Left lung (tissue), 10 donors: Measurements from ENCODE around the gene CEP78. TPM values are rescaled to one million over a fixed set of nuclear protein-coding genes. Genes with fewer than 3 reads are reported as not detected.

Experiments used
- ATAC-seq: fragments of 200-7000 bp; cut with Tn5 transposase; one replicate; pipeline ENCODE4 v1.9.1; 2020; ENCODE audit warnings: moderate library complexity
- DNase-seq, 4 donors: peaks; one replicate each; pipeline ENCODE4 v3.0.0-alpha.2; 2013 to 2020
- H3K27ac ChIP-seq, 2 donors: fragments of 200-600 bp; sonication (generic) in 1 of 2; one replicate each; pipeline versions ENCODE4 v1.5.0 to v1.8.0; 2020 to 2021
- H3K27me3 ChIP-seq, 2 donors: fragments of 200-600 bp; sonication (generic) in 1 of 2; one replicate each; pipeline versions ENCODE4 v1.5.0 to v1.8.0; 2020 to 2021
- H3K36me3 ChIP-seq, 2 donors: fragments of 200-600 bp; sonication (generic) in 1 of 2; one replicate each; pipeline versions ENCODE4 v1.5.0 to v1.8.0; 2020 to 2021
- H3K4me1 ChIP-seq, 2 donors: fragments of 200-600 bp; one replicate each; pipeline ENCODE4 v1.8.0; 2021
- H3K4me3 ChIP-seq, 2 donors: fragments of 200-600 bp; sonication (generic) in 1 of 2; one replicate each; pipeline versions ENCODE4 v1.5.0 to v1.8.0; 2020 to 2021; ENCODE audit warnings: mild to moderate bottlenecking in 1 of 2
- H3K9me3 ChIP-seq, 2 donors: fragments of 200-600 bp; sonication (generic) in 1 of 2; one replicate each; pipeline versions ENCODE4 v1.5.0 to v1.8.0; 2020 to 2021
- intact Hi-C, 2 donors: fragments of 100-400 bp; cut with DNase I; formaldehyde crosslinking; loops; one replicate each; pipeline versions ENCODE4 v1.11.2 to v1.14.2; 2022
- polyA plus RNA-seq, 6 donors: library from polyadenylated mRNA; unstranded; fragments of 120-200 nt; gene quantifications; one replicate each; pipeline ENCODE4 v1.2.1, GENCODE V29; 2013; ENCODE audit not compliant: insufficient read length in 6 of 6
- total RNA-seq, 2 donors: library from RNA; stranded (reverse); fragmentation: NEBNext Ultra II Directional; extraction: Animal tissue kit (Norgen Biotek cat#: 25700); gene quantifications; one replicate each; pipeline ENCODE4 v1.2.1, GENCODE V29; 2021
- TF ChIP-seq, protein P1 (sequence below), 2 donors: fragments of 200-600 bp; sonication (generic) in 1 of 2; IDR thresholded peaks; one replicate each; pipeline versions ENCODE4 v1.5.0 to v1.8.0; 2021; ENCODE audit warnings: antibody characterized with exemption in 2 of 2
- donor health status: DM: no; HTN: yes; CAD: no.
- donor health status: DM: no; HTN: no; CAD: no.

Gene CEP78
- total and polyA plus RNA-seq, 8 donors, result 14.0 to 43.9 (median 40.1) TPM

DNA sequence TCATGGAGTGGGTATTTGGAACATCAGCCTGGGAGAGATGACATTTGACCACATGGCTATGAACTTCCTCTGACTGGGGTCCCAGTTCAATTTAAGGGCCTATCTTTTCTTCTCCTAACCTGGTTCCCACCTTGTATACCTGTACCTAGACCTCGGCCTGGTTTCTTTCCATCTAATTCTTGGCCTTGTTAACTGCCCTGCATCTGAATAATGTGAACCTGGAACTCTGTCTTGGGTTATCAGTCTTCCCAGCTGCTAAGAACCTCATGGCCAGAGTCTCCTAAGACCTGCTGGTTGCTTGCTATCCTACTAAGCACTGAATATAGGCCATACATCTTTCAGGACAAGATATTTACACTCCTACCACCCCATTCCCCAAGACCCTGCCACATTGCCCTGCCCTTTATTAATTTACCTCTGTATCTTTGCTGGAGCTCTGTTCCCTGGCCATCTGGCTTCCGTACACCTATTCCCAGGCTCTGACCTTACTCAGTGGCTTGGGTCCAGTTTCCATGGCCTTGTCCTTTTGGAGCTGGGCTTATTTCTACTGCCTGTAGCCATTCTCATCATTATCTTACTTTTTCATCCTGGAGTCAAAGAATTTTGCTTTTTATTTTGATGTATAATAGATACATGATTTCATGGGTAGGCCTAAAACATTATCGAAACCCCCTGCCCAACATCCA is 67.6 kb downstream of the CEP78 start:
- no peak overlapping the region for H3K27ac ChIP-seq
- H3K36me3 ChIP-seq, result peaks cover 0 to 38% of the 10 kb centered on the region in 2 donors
- H3K4me1 ChIP-seq, result no peaks in the 10 kb centered on the region
- no peak overlapping the region for H3K4me3 ChIP-seq
- intact Hi-C loops, result no loop called here
- TF ChIP-seq, protein P1, sequence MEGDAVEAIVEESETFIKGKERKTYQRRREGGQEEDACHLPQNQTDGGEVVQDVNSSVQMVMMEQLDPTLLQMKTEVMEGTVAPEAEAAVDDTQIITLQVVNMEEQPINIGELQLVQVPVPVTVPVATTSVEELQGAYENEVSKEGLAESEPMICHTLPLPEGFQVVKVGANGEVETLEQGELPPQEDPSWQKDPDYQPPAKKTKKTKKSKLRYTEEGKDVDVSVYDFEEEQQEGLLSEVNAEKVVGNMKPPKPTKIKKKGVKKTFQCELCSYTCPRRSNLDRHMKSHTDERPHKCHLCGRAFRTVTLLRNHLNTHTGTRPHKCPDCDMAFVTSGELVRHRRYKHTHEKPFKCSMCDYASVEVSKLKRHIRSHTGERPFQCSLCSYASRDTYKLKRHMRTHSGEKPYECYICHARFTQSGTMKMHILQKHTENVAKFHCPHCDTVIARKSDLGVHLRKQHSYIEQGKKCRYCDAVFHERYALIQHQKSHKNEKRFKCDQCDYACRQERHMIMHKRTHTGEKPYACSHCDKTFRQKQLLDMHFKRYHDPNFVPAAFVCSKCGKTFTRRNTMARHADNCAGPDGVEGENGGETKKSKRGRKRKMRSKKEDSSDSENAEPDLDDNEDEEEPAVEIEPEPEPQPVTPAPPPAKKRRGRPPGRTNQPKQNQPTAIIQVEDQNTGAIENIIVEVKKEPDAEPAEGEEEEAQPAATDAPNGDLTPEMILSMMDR (IDR thresholded peaks at IDR 0.05), result no peak
- H3K27me3 ChIP-seq, result peaks cover 4 to 29% of the 10 kb centered on the region in 2 donors
- DNase-seq (no peak), ATAC-seq (no peak)
- no peaks in the 10 kb centered on the region for H3K9me3 ChIP-seq

DNA sequence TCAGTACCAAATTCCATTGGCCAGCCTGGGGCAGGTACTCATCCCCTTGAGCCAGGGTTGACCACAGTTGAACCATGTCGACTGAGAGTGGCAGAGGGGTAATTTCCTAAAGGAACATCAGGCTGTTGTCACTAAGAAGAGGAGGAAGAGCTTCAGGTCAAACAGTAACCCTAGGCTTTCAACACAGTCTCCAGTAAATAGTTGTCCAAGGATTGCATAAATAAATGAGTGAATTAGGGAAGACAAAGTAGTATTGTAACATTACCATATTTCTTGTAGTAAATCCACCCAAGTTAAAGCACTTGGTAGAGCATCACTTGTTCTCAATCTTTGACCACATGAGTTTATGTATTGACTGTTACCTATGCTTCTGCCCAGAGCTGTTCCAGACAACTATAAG is 68.5 kb downstream of the CEP78 start:
- Histone ChIP-seq H3K27me3 (peaks cover 0 to 20% of the 10 kb centered on the region in 2 donors), H3K4me1 (no peaks in the 10 kb centered on the region), H3K27ac (no peak overlapping the region), H3K9me3 (no peaks in the 10 kb centered on the region), H3K4me3 (no peak overlapping the region), H3K36me3 (peaks cover 0 to 46% of the 10 kb centered on the region in 2 donors)
- TF ChIP-seq, protein P1 (IDR thresholded peaks at IDR 0.05), result no peak
- intact Hi-C loops, result no loop called here
- no peak for DNase-seq
- ATAC-seq, result no peak

DNA sequence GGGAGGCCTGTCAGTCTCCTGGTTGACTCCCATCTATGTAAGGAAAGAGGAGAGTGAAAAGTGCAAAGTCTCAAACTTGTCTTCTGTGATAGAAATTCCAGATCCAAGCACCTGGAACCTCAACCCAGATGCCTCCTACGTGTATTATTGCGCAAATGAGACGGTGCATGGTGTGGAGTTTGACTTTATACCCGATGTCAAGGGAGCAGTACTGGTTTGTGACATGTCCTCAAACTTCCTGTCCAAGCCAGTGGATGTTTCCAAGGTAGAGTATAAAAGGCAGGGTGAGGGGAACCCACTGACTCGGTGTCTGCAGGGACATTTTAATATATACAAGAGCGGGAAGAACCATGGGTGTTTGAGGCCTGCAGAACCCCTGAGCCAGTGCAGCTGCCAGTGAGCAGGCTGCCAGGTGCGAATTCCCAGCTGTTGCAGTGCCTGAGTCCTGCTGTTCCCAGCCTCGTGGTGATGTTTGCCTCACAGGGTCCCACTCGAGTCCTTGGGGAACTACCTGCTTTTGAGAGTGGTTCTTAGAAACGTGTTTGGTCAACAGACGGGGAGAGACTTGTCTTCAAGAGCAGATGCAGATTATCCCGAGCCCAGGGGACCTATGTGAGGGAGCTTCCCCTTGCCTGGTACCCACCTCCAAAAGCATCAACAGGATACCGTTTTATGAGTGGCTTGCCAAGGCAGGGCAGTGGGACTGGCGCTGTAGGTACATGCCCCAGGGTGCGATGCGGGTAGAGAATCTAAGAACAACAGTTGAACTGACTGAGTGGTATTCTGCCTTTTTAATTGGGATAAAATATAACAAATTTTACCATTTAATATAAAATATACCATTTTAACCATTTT is 70.6 kb downstream of the CEP78 start:
- Histone ChIP-seq H3K9me3 (no peaks in the 10 kb centered on the region), H3K36me3 (peaks cover 0 to 42% of the 10 kb centered on the region in 2 donors), H3K27ac (no peak overlapping the region), H3K27me3 (no peaks in the 10 kb centered on the region), H3K4me3 (no peak overlapping the region), H3K4me1 (no peaks in the 10 kb centered on the region)
- intact Hi-C loops, result no loop called here
- no peak for ATAC-seq
- no peak for DNase-seq
- TF ChIP-seq, protein P1 (IDR thresholded peaks at IDR 0.05), result no peak

DNA sequence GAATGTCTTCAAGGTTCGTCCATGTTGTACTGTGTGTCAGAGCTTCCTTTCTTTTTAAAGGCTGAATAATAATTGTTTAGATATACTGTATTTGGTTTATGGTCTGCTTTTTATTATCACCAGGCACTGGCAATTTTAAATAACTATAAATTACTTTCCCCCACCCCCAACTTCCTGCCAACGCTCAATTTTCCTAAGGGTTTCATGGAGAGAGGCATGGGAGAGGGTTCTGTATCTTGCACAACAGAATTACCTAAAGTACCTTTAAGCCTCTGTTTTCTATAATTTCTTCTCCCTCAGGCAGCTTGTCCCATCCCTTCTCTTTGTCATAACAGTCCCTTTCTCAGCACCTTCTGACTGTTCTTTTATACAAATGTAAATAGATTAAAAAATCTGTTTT is 71.5 kb downstream of the CEP78 start:
- TF ChIP-seq, protein P1 (IDR thresholded peaks at IDR 0.05), result no peak
- Histone ChIP-seq H3K4me3 (no peak overlapping the region), H3K9me3 (no peaks in the 10 kb centered on the region), H3K27ac (no peak overlapping the region), H3K4me1 (no peaks in the 10 kb centered on the region), H3K27me3 (no peaks in the 10 kb centered on the region), H3K36me3 (peaks cover 0 to 42% of the 10 kb centered on the region in 2 donors)
- ATAC-seq (no peak), DNase-seq (no peak)
- intact Hi-C loops, result no loop called here

DNA sequence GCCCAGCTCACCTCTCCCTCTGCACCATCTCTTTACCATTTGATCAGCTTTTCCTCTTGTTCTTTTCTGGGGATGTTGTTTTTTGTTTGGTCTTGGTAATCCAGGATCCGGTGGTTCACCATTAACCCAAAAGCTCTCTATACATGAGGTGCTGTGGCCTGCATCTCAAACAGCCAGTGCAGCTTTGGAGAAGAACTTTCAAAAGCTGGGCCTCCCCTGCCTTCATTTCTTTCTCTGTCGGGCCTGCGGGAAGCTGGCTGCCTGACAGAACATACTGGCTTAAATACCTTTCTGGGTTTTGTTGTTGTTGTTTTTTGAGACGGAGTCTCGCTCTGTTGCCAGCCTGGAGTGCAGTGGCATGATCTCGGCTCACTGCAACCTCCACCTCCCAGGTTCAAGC is 73.2 kb downstream of the CEP78 start:
- intact Hi-C loops, result no loop called here
- TF ChIP-seq, protein P1 (IDR thresholded peaks at IDR 0.05), result no peak
- no peak for DNase-seq
- Histone ChIP-seq H3K36me3 (peaks cover 0 to 40% of the 10 kb centered on the region in 2 donors), H3K4me3 (no peak overlapping the region), H3K27me3 (no peaks in the 10 kb centered on the region), H3K27ac (no peak overlapping the region), H3K4me1 (no peaks in the 10 kb centered on the region), H3K9me3 (no peaks in the 10 kb centered on the region)
- ATAC-seq, result no peak
